Fibroblast of the conjunctiva (primary cell): ENCODE data around the gene LRRC43.
"Not testable (repeated sequence)": the region's sequence is repeated elsewhere in the genome, so short reads cannot be mapped to it uniquely, and the experiment has no call there.

Experiments
- DNase-seq: peaks from one replicate; pipeline ENCODE4 v3.0.0-alpha.2; 2010; ENCODE audit warnings: low read depth

The LRRC43 gene

GRCh38 chr12:122192441-122192840, 9.5 kb downstream of the LRRC43 start:
- DNase-seq = no peak

GRCh38 chr12:122194804-122195203, 11.9 kb downstream of the LRRC43 start:
- DNase-seq = no peak

- DNase-seq = no peak
Observed at GRCh38 chr12:122195405-122195804, 12.5 kb downstream of the LRRC43 start.

GRCh38 chr12:122197612-122197966, 14.7 kb downstream of the LRRC43 start:
- DNase-seq = no peak

GRCh38 chr12:122199484-122200355, 16.8 kb downstream of the LRRC43 start:
- no peak for DNase-seq

GRCh38 chr12:122200541-122201175, 17.7 kb downstream of the LRRC43 start:
- no peak for DNase-seq

- DNase-seq = no peak
Observed at GRCh38 chr12:122201381-122201780, 18.5 kb downstream of the LRRC43 start.

GRCh38 chr12:122202017-122202416, 19.1 kb downstream of the LRRC43 start:
- DNase-seq = no peak

- DNase-seq = not testable (repeated sequence)
Observed at GRCh38 chr12:122202811-122203210, 19.9 kb downstream of the LRRC43 start.

- DNase-seq = no peak
Observed at GRCh38 chr12:122203301-122204166, 20.6 kb downstream of the LRRC43 start, which contains the start of gene B3GNT4. B3GNT4 (plus strand) TSS chr12:122203709; CDS start chr12:122204619, 910 bp downstream.

GRCh38 chr12:122204167-122205052, 21.5 kb downstream of the LRRC43 start:
- DNase-seq = no peak

GRCh38 chr12:122205053-122205925, 22.4 kb downstream of the LRRC43 start:
- DNase-seq = no peak

- no peak for DNase-seq
Observed at GRCh38 chr12:122206111-122206881, 23.4 kb downstream of the LRRC43 start.

GRCh38 chr12:122206976-122207375, 24.1 kb downstream of the LRRC43 start:
- DNase-seq = no peak

- DNase-seq = no peak
Observed at GRCh38 chr12:122207391-122207790, 24.5 kb downstream of the LRRC43 start.

GRCh38 chr12:122208073-122208820, 25.3 kb downstream of the LRRC43 start:
- no peak for DNase-seq

GRCh38 chr12:122215771-122216170, 32.8 kb downstream of the LRRC43 start:
- DNase-seq = no peak

- no peak for DNase-seq
Observed at GRCh38 chr12:122216445-122216844, 33.5 kb downstream of the LRRC43 start.
